A673 (cell line): Measurements from ENCODE around the gene TMEM150C. TPM values are rescaled to one million over a fixed set of nuclear protein-coding genes. Genes with fewer than 3 reads are reported as not detected.

Source experiments
- BruUV-seq: library from RNA; stranded (reverse); fragments of 400-500 nt; replicated peaks from 2 replicates; lab custom pipeline; 2021; lab: Mats Ljungman, UMichigan
- CTCF ChIA-PET: fragments of 300-600 bp; sonication (Branson Sonifier 250); formaldehyde crosslinking; loops from one replicate; lab custom pipeline; 2022; ENCODE audit warnings: antibody characterized with exemption; lab: Charles Lee
- POLR2A ChIA-PET: fragments of 300-600 bp; sonication (Branson Sonifier 250); formaldehyde crosslinking; loops from one replicate; lab custom pipeline; 2022; ENCODE audit warnings: antibody characterized with exemption; ENCODE audit not compliant: low non-redundant PET; lab: Charles Lee
- DNase-seq: peaks from one replicate; pipeline ENCODE4 v3.0.0-alpha.2; 2015; ENCODE audit warnings: low spot score
- H3K27ac ChIP-seq: fragments of 200-600 bp; sonication (generic); 2 replicates; pipeline ENCODE4 v1.5.1; 2016; ENCODE audit warnings: mixed run types, low read depth, mild to moderate bottlenecking, mixed read lengths, antibody characterized with exemption, low read length; ENCODE audit not compliant: poor library complexity, severe bottlenecking
- H3K27me3 ChIP-seq: fragments of 200-600 bp; sonication (generic); replicated peaks from 2 replicates; pipeline ENCODE4 v1.6.1; 2017; ENCODE audit warnings: mixed run types, low read depth, mild to moderate bottlenecking, mixed read lengths, antibody characterized with exemption, low read length; ENCODE audit not compliant: insufficient read depth, poor library complexity
- H3K36me3 ChIP-seq: fragments of 200-600 bp; sonication (generic); 2 replicates; pipeline ENCODE4 v1.6.1; 2016; ENCODE audit warnings: mixed run types, mild to moderate bottlenecking, mixed read lengths, antibody characterized with exemption, low read length; ENCODE audit not compliant: insufficient read depth, poor library complexity, severe bottlenecking
- H3K4me1 ChIP-seq: fragments of 200-600 bp; sonication (generic); 2 replicates; pipeline ENCODE4 v1.6.1; 2017; ENCODE audit warnings: mixed run types, mild to moderate bottlenecking, mixed read lengths, antibody characterized with exemption, low read length; ENCODE audit not compliant: insufficient read depth, poor library complexity, severe bottlenecking
- H3K4me3 ChIP-seq: fragments of 200-600 bp; sonication (generic); 2 replicates; pipeline ENCODE4 v1.5.1; 2016; ENCODE audit warnings: low read depth, mixed run types, mild to moderate bottlenecking, mixed read lengths, low read length; ENCODE audit not compliant: poor library complexity, severe bottlenecking
- H3K9me3 ChIP-seq: fragments of 200-600 bp; sonication (generic); 2 replicates; pipeline ENCODE4 v1.6.1; 2016; ENCODE audit warnings: mixed run types, low read depth, mild to moderate bottlenecking, mixed read lengths, antibody characterized with exemption, low read length; ENCODE audit not compliant: poor library complexity, severe bottlenecking
- CTCF ChIP-seq: fragments of 300-800, 200-600 bp; sonication (generic); conservative IDR thresholded peaks from 2 replicates; pipeline ENCODE4 v1.5.1; 2017; ENCODE audit warnings: low read depth, mild to moderate bottlenecking, antibody characterized with exemption, low read length, moderate library complexity, mixed read lengths
- EZH2 ChIP-seq: fragments of 200-600 bp; sonication (generic); IDR thresholded peaks from 2 replicates; pipeline ENCODE4 v1.6.1; 2017; ENCODE audit warnings: borderline replicate concordance, low read depth, mild to moderate bottlenecking, mixed read lengths, antibody characterized with exemption, low read length; ENCODE audit not compliant: poor library complexity, severe bottlenecking
- intact Hi-C: fragments of 100-400 bp; cut with micrococcal nuclease; formaldehyde crosslinking; loops from one replicate; pipeline ENCODE4 v1.10.0; 2022; ENCODE audit not compliant: unreplicated experiment
- total RNA-seq: library from RNA; stranded (reverse); gene quantifications from 2 replicates; pipeline ENCODE4 v1.2.3, GENCODE V29; 2021

TMEM150C gene
- total RNA-seq, 1 experiment from 2014 or later: 0.34 TPM

GRCh38 chr4:82437285-82438005 is 124.3 kb downstream of the TMEM150C start:
- Histone ChIP-seq H3K9me3 (no peaks in the 10 kb centered on the region), H3K36me3 (no peaks in the 10 kb centered on the region), H3K27ac (no peak overlapping the region), H3K27me3 (no peaks in the 10 kb centered on the region), H3K4me1 (no peaks in the 10 kb centered on the region), H3K4me3 (no peak overlapping the region)
- ChIA-PET POLR2A (no interaction called here), CTCF (no interaction called here)
- TF ChIP-seq CTCF (no peak), EZH2 (no peak)
- no TSS peak for BruUV-seq
- no peak for DNase-seq
- intact Hi-C loops: no loop called here

- no peaks in the 10 kb centered on the region for H3K4me1 ChIP-seq
- DNase-seq: no peak
- no peak overlapping the region for H3K4me3 ChIP-seq
- H3K9me3 ChIP-seq: no peaks in the 10 kb centered on the region
- no TSS peak for BruUV-seq
- POLR2A ChIA-PET: interaction anchor here (0.6 kb wide), 1 partner anchor 20 kb away, joined by 3 read pairs; no protein-coding TSS in a partner anchor
- CTCF ChIA-PET: no interaction called here
- no peak for TF ChIP-seq CTCF
- TF ChIP-seq EZH2: no peak
- no peaks in the 10 kb centered on the region for H3K27me3 ChIP-seq
- intact Hi-C loops: no loop called here
- H3K36me3 ChIP-seq: no peaks in the 10 kb centered on the region
- no peak overlapping the region for H3K27ac ChIP-seq
Observed at GRCh38 chr4:82436780-82437179, 125.0 kb downstream of the TMEM150C start.

- ChIA-PET POLR2A (no interaction called here), CTCF (no interaction called here)
- Histone ChIP-seq H3K9me3 (no peaks in the 10 kb centered on the region), H3K4me3 (no peak overlapping the region), H3K27me3 (no peaks in the 10 kb centered on the region), H3K4me1 (no peaks in the 10 kb centered on the region), H3K27ac (no peak overlapping the region), H3K36me3 (no peaks in the 10 kb centered on the region)
- intact Hi-C loops: no loop called here
- no TSS peak for BruUV-seq
- TF ChIP-seq EZH2 (no peak), CTCF (no peak)
- no peak for DNase-seq
Observed at GRCh38 chr4:82436130-82436529, 125.7 kb downstream of the TMEM150C start.
